GM10266 (cell line): ENCODE measurements around the gene ADORA2A.

ENCODE experiments used
- DNase-seq: peaks from one replicate; pipeline ENCODE4 v3.0.0; 2012; ENCODE audit errors: extremely low spot score
- CTCF ChIP-seq: IDR thresholded peaks from 2 replicates; pipeline ENCODE4 v1.5.1; 2012; ENCODE audit warnings: mild to moderate bottlenecking, low read depth; ENCODE audit not compliant: control insufficient read depth, insufficient read depth; ENCODE audit errors: missing control alignments

Gene ADORA2A

GRCh38 chr22:24419475-24419850, 7.9 kb upstream of the ADORA2A start:
- no peak for DNase-seq
- TF ChIP-seq CTCF, result no peak

- TF ChIP-seq CTCF, result no peak
- DNase-seq, result no peak
Measured at GRCh38 chr22:24420072-24420976, 7.1 kb upstream of the ADORA2A start.

GRCh38 chr22:24420977-24421343, 6.4 kb upstream of the ADORA2A start:
- no peak for DNase-seq
- no peak for TF ChIP-seq CTCF

- TF ChIP-seq CTCF, result peak; percentile 46
- peak; percentile 70 for DNase-seq
Measured at GRCh38 chr22:24421428-24421931, 5.9 kb upstream of the ADORA2A start.

GRCh38 chr22:24422102-24422665, 5.2 kb upstream of the ADORA2A start:
- no peak for TF ChIP-seq CTCF
- DNase-seq, result no peak

- DNase-seq, result peak; percentile 93
- peak; percentile 91 for TF ChIP-seq CTCF
Measured at GRCh38 chr22:24423519-24424000, 3.8 kb upstream of the ADORA2A start.
